ENCODE results near the gene EXOC4. TPM values are rescaled to one million over a fixed set of nuclear protein-coding genes. Genes with fewer than 3 reads are reported as not detected.

Gene EXOC4
- total and polyA plus RNA-seq, 2 of the 13 experiments (the other 11 are each of a cell fraction or from before 2014, with no cell fraction given), result 22.5 to 39.0 TPM

GRCh38 chr7:133815611-133816210 is 562.8 kb downstream of the EXOC4 start (continued):
- no peak for TF ChIP-seq ZBTB4 (CRISPR knock-in tag; IDR thresholded peaks at IDR 0.05; ENCODE audit: borderline replicate concordance)
- peak; percentile 96 for TF ChIP-seq ZNF710 (CRISPR knock-in tag; IDR thresholded peaks at IDR 0.05; ENCODE audit: borderline replicate concordance)
- peak; percentile 47 for TF ChIP-seq RARA (CRISPR knock-in tag; IDR thresholded peaks at IDR 0.05)
- TF ChIP-seq THAP11 (CRISPR knock-in tag; IDR thresholded peaks at IDR 0.05), result 0 out of 2 replicates have a peak, but pooled peaks have one; percentile 38
- TF ChIP-seq KAT8 (CRISPR knock-in tag; IDR thresholded peaks at IDR 0.05), result peak; percentile 35; the same call in 1 of the 2 replicates
- TF ChIP-seq WIZ (CRISPR knock-in tag; IDR thresholded peaks at IDR 0.05), result no peak
- TF ChIP-seq MTERF4 (CRISPR knock-in tag; IDR thresholded peaks at IDR 0.05), result no peak
- TF ChIP-seq ZMYM2 (CRISPR knock-in tag; IDR thresholded peaks at IDR 0.05), result peak; percentile 50; the same call in 1 of the 2 replicates
- TF ChIP-seq ZNF335 (CRISPR knock-in tag; IDR thresholded peaks at IDR 0.05), result no peak
- no peak for TF ChIP-seq SMARCE1 (IDR thresholded peaks at IDR 0.05; ENCODE audit: borderline replicate concordance)
- peak; percentile 80; the same call in 1 of the 2 replicates for TF ChIP-seq NCOR1 (IDR thresholded peaks at IDR 0.05; ENCODE audit: borderline replicate concordance, low read length)
- no peak for TF ChIP-seq NRL (CRISPR knock-in tag; IDR thresholded peaks at IDR 0.05; ENCODE audit: borderline replicate concordance)
- TF ChIP-seq HOMEZ (CRISPR knock-in tag; IDR thresholded peaks at IDR 0.05; ENCODE audit: low read depth), result peak; percentile 96
- TF ChIP-seq CREBL2 (CRISPR knock-in tag; IDR thresholded peaks at IDR 0.05; ENCODE audit: borderline replicate concordance), result no peak
- no peak for TF ChIP-seq ZNF704 (CRISPR knock-in tag; IDR thresholded peaks at IDR 0.05; ENCODE audit: borderline replicate concordance)
- peak; percentile 86; the same call in 1 of the 2 replicates for TF ChIP-seq RCOR2 (CRISPR knock-in tag; IDR thresholded peaks at IDR 0.05)
- 0 out of 2 replicates have a peak, but pooled peaks have one; percentile 40 for TF ChIP-seq SOX13 (IDR thresholded peaks at IDR 0.05)
- TF ChIP-seq SOX13 (CRISPR knock-in tag; conservative IDR thresholded peaks at IDR 0.05 in 1 of 2, IDR thresholded peaks at IDR 0.05 in 1 of 2), result peak in 1 of 2 experiments; percentile 84; a peak in 2 of 4 replicates
- TF ChIP-seq SP5 (CRISPR knock-in tag; IDR thresholded peaks at IDR 0.05; ENCODE audit: borderline replicate concordance, low read depth), result no peak
- TF ChIP-seq BORCS8-MEF2B (CRISPR knock-in tag; IDR thresholded peaks at IDR 0.05), result no peak

Measured in HepG2 (cell line).